Posterior vena cava (tissue), 2 donors: ENCODE measurements around the gene GAS6. TPM values are rescaled to one million over a fixed set of nuclear protein-coding genes. Genes with fewer than 3 reads are reported as not detected.
A peak's percentile ranks its signal among the peaks of the same experiment; 100 is the strongest.

Experiments used
- DNase-seq: peaks from one replicate; pipeline ENCODE4 v3.0.0-alpha.2; 2020; ENCODE audit warnings: low spot score
- intact Hi-C, 2 donors: fragments of 100-400 bp; cut with DNase I; formaldehyde crosslinking; loops; one replicate each; pipeline versions ENCODE4 v1.14.1 to v1.14.2; 2022 to 2023
- total RNA-seq, 2 donors: library from RNA; stranded (reverse); fragmentation: NEBNext Ultra II Directional; extraction: Animal tissue kit (Norgen Biotek cat#: 25700); gene quantifications; one replicate each; pipeline ENCODE4 v1.2.1, GENCODE V29; 2021
- donor health status: DM: yes; HTN: yes; CAD: no.
- donor health status: DM: yes; HTN: yes; CAD: no.

GAS6 gene
- total RNA-seq, 2 donors from 2014 or later = 201 to 215 TPM

- intact Hi-C loops = no loop called here
- peak; percentile 22 for DNase-seq
Observed at GRCh38 chr13:113857531-113858195, 6.2 kb downstream of the GAS6 start.

GRCh38 chr13:113856716-113857065, 7.2 kb downstream of the GAS6 start:
- DNase-seq = peak; percentile 82

GRCh38 chr13:113855931-113856715, 7.8 kb downstream of the GAS6 start:
- peak; percentile 77 for DNase-seq
- intact Hi-C loops = no loop called here

More at GRCh38 chr13:113856716-113857065, 7.2 kb downstream of the GAS6 start:
- intact Hi-C loops = no loop called here

DNA sequence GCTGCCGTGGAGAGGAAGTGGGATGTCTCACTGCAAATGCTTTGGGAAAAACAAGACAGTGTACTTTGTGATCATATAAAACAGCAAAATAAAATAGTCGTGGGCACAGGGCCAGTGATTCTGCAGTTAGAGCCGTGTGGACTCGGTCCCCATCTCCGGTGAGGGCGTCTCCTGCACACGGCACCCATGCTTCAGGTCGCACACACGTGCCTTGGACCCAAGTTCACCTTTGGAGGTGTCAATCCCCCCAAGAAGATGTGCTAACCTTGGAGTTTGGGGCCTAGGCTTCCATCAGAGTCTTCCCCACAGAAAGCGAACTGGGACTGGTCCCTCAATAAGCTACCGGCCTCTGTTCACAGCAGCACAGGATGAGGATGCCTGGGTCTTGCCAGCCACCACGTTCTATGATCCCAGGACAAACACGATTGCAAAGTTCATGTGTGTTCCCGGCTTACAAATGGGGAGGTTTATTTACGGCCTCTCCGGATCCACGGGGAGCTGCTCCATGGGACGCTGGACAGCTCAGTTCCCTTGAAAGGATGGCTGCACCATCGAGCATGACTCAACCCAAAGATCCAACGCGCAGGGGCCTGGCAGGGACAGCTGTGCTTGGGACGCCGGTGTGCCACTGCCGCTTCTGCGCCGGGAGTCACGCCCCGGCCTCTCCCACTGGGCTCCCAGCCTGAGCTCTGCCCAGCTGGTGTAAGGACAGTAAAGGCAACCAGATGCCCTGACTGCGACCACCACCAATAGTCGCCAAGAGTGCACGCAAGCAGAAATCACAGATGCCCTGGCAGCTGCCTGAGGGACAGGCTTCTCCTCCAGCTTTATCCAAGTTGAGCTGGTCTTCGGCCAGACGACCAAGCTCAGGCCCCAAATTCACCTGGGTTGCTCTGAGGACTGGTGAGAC, 8.6 kb downstream of the GAS6 start:
- DNase-seq = peak; percentile 85
- intact Hi-C loops = no loop called here

DNA sequence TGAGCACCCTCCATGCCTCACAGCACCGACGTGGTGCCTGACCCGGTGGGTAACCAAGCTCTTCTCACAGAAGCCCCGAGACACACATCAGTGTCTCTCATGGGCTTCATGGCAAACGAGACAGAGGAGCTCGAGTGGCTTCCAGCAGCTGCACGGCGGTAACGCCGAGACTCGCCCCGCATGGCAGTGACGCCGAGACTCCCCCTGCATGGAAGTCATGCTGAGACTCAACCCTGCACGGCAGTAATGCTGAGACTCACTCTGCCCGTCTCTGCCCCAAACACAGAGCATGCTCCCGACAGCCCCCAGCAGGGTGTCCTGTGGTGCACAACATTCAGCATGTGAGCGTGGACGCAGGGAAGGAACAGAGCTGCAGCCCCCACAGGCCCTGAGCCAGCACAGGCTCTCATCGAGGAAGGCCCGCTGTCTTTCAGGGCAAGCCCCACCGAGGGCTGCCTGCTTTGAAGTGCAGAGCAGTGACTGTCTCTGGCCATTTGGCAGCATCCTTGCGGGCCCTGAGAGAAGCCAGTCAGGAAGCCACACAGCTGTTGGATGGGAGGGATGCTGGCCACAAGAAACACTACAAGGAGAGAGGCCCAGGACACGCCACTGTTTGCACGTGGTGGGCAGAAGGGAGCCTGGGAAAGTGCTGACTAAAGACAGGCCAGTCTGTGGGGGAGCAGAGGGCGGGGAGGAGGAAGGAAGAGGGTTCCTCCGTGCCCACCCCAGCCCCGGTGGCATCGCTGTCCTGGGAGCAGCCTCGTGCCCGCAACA, 9.5 kb downstream of the GAS6 start:
- intact Hi-C loops = no loop called here
- peak; percentile 86 for DNase-seq

DNA sequence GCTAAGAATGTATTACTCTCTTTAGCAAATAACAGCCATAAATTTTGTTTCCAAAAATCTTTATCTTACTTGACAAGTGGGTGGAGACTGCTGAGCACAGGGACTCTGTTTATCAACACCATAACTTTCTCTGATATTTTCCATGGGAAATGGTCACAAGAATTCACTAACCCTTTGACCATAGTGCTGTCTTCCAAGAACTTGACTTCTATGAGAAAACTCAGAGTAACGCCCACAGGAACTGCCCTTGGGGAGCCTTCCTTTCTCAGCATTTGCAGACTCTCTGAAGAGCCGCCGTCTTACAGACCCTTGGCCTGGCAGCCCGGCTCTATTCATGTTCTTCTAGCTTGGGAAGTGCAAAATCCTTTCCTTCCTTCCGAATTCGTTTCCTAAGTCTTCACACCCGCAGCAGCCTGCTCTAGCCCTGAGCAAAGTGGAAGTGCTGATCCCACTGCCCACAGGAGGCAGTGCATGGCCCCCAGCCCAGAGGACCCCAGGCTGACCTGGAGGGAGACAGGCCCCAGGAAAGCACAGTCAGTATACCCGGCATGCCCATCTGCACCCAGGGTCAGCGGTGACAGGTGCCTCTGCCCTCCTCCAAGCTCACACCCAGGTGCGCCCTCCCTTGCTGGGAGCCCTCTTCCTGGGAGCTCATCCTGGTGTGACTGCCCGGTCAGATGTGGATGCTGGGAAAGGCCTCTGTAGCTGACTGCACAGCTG, 10.2 kb downstream of the GAS6 start:
- DNase-seq = peak; percentile 75
- intact Hi-C loops = no loop called here

DNA sequence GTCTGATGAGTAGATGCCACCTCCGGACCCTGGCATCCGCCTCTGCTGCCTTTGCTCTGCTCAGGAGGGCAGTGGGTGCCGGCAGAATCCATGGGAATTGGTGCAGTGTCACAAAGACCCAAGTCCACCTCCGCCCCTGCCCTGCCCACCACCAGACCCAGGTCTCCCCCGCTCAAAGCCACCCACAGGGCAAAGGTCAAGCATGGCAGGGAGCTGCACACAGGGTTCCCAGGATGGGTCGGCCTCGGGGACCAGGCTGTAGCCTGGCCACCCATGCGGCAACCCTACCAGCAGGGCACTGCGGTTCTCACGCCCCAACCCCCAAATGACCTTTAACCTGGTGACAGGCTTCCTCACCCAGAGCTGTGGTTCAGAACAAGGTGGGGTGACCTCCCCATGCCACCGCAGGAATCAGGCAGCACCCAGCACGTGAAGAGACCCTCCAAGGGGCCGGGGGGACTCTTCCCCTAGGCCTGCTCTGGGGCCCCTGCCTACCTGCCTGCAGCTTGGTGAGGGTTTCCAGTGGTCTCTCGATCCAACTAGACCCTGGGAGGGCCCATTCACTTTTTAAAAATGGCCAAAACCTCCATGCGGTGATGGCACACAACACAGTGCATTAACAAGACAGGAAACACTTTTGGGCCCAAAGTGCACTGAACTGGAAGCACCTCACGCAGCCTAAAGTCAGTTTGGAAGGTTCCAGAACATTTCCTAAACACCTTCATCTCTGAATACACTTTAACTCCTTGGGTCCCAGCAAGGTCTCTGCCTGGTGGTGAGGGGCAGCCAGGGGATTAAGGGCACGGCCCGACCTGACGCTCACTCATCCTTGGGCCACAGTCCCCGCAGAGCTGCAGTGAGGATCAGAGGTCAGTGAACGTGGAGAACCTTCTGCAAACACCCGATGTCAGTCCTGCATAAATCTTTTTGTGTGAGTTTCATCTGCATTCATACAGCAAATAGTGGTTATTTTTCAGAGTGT, 11.0 kb downstream of the GAS6 start:
- intact Hi-C loops = no loop called here
- peak; percentile 65 for DNase-seq

DNA sequence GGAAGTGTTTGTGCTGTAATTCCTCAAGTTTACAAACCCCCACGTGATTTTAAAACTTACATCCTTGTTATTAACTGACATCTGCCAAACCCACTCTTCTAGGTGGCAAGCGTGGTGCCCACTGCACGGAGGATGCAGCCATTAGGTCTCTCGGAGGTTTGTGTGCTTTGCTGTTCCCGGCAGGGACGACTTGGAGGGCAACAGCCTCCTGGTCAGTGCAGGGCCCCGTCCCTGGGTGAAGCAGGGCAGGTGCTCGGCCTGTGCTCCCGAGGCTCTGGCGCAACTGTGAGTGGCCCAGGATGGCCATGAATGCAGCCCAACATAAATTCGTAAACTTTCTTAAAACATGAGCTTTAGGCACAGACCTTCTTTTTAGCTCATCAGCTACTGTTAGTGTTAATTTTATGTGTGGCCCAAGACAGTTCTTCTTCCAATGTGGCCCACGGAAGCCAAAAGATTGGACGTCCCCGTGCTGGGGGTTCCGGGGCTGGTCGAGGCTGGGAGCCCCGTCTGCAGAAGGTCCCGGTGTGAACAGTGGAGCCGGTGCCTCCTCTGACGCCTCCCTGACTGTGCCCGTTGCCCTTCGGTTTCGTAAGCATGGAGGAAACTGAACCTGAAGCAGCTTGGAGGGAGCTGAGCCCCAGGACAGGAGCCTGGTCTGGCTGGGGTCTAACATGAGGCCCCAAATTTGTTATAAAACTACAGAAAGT, 11.9 kb downstream of the GAS6 start:
- DNase-seq = peak; percentile 56
- intact Hi-C loops = no loop called here

GRCh38 chr13:113851480-113851803, 12.4 kb downstream of the GAS6 start:
- intact Hi-C loops = no loop called here
- DNase-seq = no peak

DNA sequence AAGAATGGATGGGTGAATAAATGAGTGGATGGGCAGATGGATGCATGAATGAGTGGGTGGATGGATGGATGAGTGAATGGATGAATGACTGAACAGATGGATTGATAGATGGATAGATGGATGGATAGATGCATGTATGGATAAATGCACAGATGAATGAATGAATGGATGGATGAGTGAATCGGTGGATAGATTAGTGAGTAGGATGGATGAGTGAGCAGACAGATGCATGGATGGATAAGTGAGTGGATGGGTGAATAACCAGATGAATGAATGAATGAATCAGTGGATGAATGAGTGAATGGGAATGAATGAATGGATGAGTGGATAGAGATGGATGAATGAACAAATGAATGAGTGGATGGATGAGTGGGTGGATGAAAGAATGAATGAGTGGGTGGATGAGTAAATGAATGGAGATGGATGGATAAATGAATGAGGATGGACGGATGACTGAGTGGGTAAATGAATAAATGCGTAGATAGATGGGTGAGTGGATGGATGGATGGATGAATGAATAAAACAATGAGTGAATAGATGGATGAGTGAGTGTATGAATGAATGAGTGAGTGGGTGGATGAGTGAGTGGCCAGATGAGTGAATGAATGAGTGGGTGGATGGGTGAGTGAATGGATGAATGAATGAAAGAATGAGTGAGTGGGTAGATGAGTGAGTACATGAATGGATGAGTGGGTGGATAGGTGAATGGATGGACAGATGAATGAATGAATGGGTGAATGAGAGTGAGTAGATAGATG, 13.0 kb downstream of the GAS6 start:
- intact Hi-C loops = no loop called here
- no peak for DNase-seq

DNA sequence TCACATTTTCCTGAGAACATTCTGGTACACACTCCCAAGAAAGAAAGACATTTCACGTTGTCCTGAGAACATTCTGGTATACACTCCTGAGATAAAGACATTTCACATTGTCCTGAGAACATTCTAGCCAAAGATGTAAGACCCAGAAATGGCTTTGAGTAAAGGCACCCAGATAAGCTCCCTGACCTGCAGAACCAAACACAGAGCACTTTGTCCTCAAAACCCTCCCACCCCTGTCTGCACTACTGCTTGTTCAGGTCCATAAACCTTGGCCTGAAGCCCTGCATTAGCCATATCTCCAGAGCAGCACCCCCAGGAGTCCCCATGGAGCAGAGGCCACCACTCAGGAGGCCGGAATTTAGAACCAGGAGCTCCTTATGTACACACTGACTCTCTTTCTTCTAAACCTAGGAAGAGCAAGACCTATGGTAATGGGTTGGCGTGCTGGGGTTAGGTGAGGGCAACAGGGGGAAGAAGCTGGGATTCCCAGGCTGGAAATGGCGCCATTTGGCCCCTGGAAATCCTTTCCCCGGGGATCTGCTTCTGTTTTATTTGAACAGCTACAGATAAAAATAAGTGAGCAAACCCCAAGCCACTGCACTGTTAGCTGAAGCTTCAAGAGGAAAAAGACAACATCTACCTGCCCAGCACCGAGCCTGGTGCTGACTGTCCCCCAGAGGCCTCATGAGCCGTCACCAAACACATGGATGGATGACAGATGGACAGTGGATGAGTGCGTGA, 13.7 kb downstream of the GAS6 start:
- intact Hi-C loops = no loop called here

GRCh38 chr13:113849546-113849945, 14.3 kb downstream of the GAS6 start:
- intact Hi-C loops = no loop called here
- DNase-seq = no peak

More for the DNA sequence above, 13.7 kb downstream of the GAS6 start:
- peak; percentile 42 for DNase-seq

GRCh38 chr13:113848431-113849260, 15.2 kb downstream of the GAS6 start:
- intact Hi-C loops = no loop called here
- DNase-seq = peak; percentile 55

DNA sequence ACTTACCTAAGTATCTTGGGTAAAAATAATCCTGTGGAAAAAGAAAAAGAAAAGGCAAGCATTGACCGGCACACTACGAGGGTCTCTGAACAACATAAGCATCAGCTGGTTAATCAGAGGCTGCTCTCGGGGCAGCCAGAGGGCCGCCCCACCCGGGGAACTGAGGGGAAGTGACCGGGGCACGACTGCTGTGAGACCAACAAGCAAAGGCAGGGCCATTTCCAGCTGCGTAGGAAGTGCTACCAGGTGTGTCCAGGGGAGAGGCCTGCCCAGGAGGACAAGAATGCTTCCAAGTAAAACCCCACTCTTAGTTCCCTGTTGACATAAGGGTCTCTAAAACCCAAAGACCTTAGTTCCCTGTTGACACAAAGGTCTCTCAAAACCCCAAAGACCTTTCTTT, 15.9 kb downstream of the GAS6 start:
- peak; percentile 67 for DNase-seq
- intact Hi-C loops = no loop called here
